ENCODE measurements around the gene ARNT2. TPM values are rescaled to one million over a fixed set of nuclear protein-coding genes. Genes with fewer than 3 reads are reported as not detected.

ARNT2 gene
- total and polyA plus RNA-seq, 2 experiments from 2014 or later = 3.9 to 5.3 TPM

DNA sequence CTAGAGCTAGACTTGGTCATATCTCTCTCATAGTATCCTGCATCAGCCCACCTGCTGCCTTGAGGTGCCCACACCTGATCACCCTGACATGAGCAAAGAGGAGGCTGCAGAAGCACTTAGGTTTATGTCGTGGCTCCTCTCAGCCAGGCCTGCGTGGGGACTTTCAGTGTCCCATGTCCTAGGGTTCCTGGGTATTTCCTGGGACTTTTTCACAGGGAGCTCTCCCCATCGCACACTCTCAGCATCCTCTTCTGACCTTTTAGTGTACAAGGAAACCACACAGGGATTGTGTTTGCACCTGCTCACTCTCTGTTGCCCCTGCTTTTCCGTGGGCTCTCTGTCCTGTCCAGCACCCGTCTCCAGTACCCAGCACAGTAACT, 61.4 kb downstream of the ARNT2 start:
- 96% methylated on average over 5 of the region's 5 CpGs for WGBS (ENCODE audit: low lambda C conversion rate, missing lambda C conversion rate)

DNA sequence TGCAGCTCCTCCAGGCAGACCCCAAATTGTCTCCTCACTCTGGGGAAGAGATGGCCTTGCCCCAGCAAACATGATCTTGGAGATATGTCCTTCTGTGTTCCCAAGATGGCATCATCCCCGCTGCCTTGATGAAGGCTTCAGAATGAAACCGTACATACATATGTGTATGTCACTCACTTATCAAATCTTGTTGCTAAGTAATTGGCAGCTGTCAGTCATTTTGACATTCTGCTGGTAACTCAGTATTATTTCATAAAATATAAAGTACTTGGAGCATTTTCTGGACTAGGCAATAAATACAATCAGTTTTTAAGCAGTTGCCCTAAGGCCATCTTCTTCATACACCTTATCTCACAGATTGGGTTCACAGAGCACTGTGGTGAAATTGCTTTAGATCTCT, 62.4 kb downstream of the ARNT2 start:
- H3K27me3 ChIP-seq = no peaks in the 10 kb centered on the region
- H3K4me2 ChIP-seq = no peak overlapping the region
- no peak for TF ChIP-seq EZH2phosphoT487 (IDR thresholded peaks at IDR 0.05; ENCODE audit: low read depth, severe bottlenecking, unreplicated experiment)
- no peaks in the 10 kb centered on the region for H3K36me3 ChIP-seq (replicated peaks; ENCODE audit: insufficient read depth, low read depth)
- H3K9me3 ChIP-seq (ENCODE audit: low read depth) = no peaks in the 10 kb centered on the region
- no peak overlapping the region for H3K4me3 ChIP-seq
- no peak for DNase-seq (ENCODE audit: low spot score)
- H3K27ac ChIP-seq = no peak overlapping the region
- no peak overlapping the region for H2AFZ ChIP-seq
- H4K20me1 ChIP-seq (ENCODE audit: insufficient read depth, poor library complexity, severe bottlenecking) = no peaks in the 10 kb centered on the region
- WGBS (ENCODE audit: low lambda C conversion rate, missing lambda C conversion rate) = 95% methylated on average over 2 of the region's 2 CpGs
- no peaks in the 10 kb centered on the region for H3K79me2 ChIP-seq
- H3K4me1 ChIP-seq (ENCODE audit: insufficient read depth) = no peaks in the 10 kb centered on the region
- H3K9me2 ChIP-seq (replicated peaks; ENCODE audit: insufficient read depth) = no peaks in the 10 kb centered on the region

More for the DNA sequence above, 61.4 kb downstream of the ARNT2 start:
- Histone ChIP-seq H3K4me3 (no peak overlapping the region), H3K36me3 (replicated peaks; ENCODE audit: insufficient read depth, low read depth) (no peaks in the 10 kb centered on the region), H3K4me1 (ENCODE audit: insufficient read depth) (no peaks in the 10 kb centered on the region), H4K20me1 (ENCODE audit: insufficient read depth, poor library complexity, severe bottlenecking) (no peaks in the 10 kb centered on the region), H3K9me2 (replicated peaks; ENCODE audit: insufficient read depth) (no peaks in the 10 kb centered on the region), H3K27ac (no peak overlapping the region), H3K27me3 (no peaks in the 10 kb centered on the region), H3K79me2 (no peaks in the 10 kb centered on the region), H3K9me3 (ENCODE audit: low read depth) (no peaks in the 10 kb centered on the region), H2AFZ (no peak overlapping the region), H3K4me2 (no peak overlapping the region)
- TF ChIP-seq, protein P1, sequence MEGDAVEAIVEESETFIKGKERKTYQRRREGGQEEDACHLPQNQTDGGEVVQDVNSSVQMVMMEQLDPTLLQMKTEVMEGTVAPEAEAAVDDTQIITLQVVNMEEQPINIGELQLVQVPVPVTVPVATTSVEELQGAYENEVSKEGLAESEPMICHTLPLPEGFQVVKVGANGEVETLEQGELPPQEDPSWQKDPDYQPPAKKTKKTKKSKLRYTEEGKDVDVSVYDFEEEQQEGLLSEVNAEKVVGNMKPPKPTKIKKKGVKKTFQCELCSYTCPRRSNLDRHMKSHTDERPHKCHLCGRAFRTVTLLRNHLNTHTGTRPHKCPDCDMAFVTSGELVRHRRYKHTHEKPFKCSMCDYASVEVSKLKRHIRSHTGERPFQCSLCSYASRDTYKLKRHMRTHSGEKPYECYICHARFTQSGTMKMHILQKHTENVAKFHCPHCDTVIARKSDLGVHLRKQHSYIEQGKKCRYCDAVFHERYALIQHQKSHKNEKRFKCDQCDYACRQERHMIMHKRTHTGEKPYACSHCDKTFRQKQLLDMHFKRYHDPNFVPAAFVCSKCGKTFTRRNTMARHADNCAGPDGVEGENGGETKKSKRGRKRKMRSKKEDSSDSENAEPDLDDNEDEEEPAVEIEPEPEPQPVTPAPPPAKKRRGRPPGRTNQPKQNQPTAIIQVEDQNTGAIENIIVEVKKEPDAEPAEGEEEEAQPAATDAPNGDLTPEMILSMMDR (IDR thresholded peaks at IDR 0.05; ENCODE audit: poor library complexity) = no peak
- no peak for DNase-seq (ENCODE audit: low spot score)

DNA sequence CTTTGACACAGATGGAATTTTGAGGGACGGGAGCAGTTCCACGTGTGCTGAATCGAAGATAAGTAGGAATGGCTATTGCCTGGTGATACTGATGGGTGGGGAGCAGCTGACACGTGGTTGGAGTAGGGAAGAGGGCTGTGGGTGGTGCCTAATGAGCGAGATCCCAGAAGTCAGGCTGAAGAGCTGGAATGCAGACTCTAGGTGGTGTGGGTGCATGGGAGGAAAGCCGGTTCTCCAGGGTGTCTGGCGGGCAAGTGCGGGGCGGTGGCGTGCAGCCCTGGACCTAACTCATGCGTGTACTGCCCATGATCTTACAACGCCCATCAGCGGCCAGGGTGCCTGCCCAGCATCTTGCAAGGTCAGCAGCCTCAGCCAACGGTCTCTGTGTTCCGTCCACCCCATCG, 63.1 kb downstream of the ARNT2 start:
- Histone ChIP-seq H3K79me2 (no peaks in the 10 kb centered on the region), H4K20me1 (ENCODE audit: insufficient read depth, poor library complexity, severe bottlenecking) (no peaks in the 10 kb centered on the region), H3K9me2 (replicated peaks; ENCODE audit: insufficient read depth) (no peaks in the 10 kb centered on the region), H3K4me3 (no peak overlapping the region), H3K27ac (no peak overlapping the region), H3K27me3 (no peaks in the 10 kb centered on the region), H2AFZ (no peak overlapping the region), H3K4me1 (ENCODE audit: insufficient read depth) (no peaks in the 10 kb centered on the region), H3K4me2 (no peak overlapping the region), H3K9me3 (ENCODE audit: low read depth) (no peaks in the 10 kb centered on the region), H3K36me3 (replicated peaks; ENCODE audit: insufficient read depth, low read depth) (no peaks in the 10 kb centered on the region)
- no peak for DNase-seq (ENCODE audit: low spot score)
- 77% methylated on average over 16 of the region's 16 CpGs for WGBS (ENCODE audit: low lambda C conversion rate, missing lambda C conversion rate)
- TF ChIP-seq, protein P1 (IDR thresholded peaks at IDR 0.05; ENCODE audit: poor library complexity) = no peak
- TF ChIP-seq EZH2 (IDR thresholded peaks at IDR 0.05; ENCODE audit: borderline replicate concordance) = no peak
- TF ChIP-seq EZH2phosphoT487 (IDR thresholded peaks at IDR 0.05; ENCODE audit: low read depth, severe bottlenecking, unreplicated experiment) = no peak

DNA sequence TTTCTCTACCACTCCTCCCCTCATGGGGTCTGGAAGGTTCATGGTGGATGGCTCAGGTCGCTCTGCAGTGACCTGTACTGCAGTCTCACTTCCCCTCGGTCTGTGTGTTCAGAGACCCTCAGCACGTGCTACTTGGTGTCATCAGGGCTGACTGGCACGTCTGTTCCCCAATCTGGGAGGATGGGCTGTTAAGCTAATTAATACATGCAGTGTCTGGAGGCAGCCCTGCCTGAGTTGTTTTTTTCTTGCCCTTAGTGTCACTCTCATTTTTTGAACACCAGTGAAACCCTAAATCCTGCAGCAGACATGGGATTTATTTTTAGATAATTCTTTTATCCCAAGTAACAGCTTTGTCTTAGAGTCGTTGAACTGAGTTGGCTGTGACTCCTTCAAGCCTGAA, 64.6 kb downstream of the ARNT2 start:
- WGBS (ENCODE audit: low lambda C conversion rate, missing lambda C conversion rate) = 85% methylated on average over 5 of the region's 5 CpGs
- Histone ChIP-seq H3K27me3 (no peaks in the 10 kb centered on the region), H3K4me1 (ENCODE audit: insufficient read depth) (no peaks in the 10 kb centered on the region), H3K4me2 (no peak overlapping the region), H4K20me1 (ENCODE audit: insufficient read depth, poor library complexity, severe bottlenecking) (no peaks in the 10 kb centered on the region), H3K9me2 (replicated peaks; ENCODE audit: insufficient read depth) (no peaks in the 10 kb centered on the region), H3K79me2 (no peaks in the 10 kb centered on the region), H3K4me3 (no peak overlapping the region), H3K27ac (no peak overlapping the region), H2AFZ (no peak overlapping the region), H3K36me3 (replicated peaks; ENCODE audit: insufficient read depth, low read depth) (no peaks in the 10 kb centered on the region), H3K9me3 (ENCODE audit: low read depth) (no peaks in the 10 kb centered on the region)
- TF ChIP-seq, protein P1 (IDR thresholded peaks at IDR 0.05; ENCODE audit: poor library complexity) = no peak
- no peak for TF ChIP-seq EZH2 (IDR thresholded peaks at IDR 0.05; ENCODE audit: borderline replicate concordance)
- no peak for TF ChIP-seq EZH2phosphoT487 (IDR thresholded peaks at IDR 0.05; ENCODE audit: low read depth, severe bottlenecking, unreplicated experiment)
- no peak for DNase-seq (ENCODE audit: low spot score)

Measured in hepatocyte (in vitro differentiated cells).